ES-I3 (cell line): ENCODE data around the gene CTDSPL.

Experiments used
- H3K36me3 ChIP-seq: 2 replicates; pipeline ENCODE4 v1.6.1; 2013; ENCODE audit warnings: mild to moderate bottlenecking, low read length, control low read depth, moderate library complexity; ENCODE audit not compliant: insufficient read depth
- H3K4me1 ChIP-seq: 2 replicates; pipeline ENCODE4 v1.6.1; 2013; ENCODE audit warnings: mild to moderate bottlenecking, control low read depth, low read length; ENCODE audit not compliant: insufficient read depth
- H3K9ac ChIP-seq: 2 replicates; pipeline ENCODE4 v1.6.1; 2013; ENCODE audit warnings: low read depth, mild to moderate bottlenecking, low read length, moderate library complexity
- H3K9me3 ChIP-seq: 2 replicates; pipeline ENCODE4 v1.6.1; 2013; ENCODE audit warnings: mild to moderate bottlenecking, low read length, moderate library complexity; ENCODE audit not compliant: control insufficient read depth, insufficient read depth

CTDSPL gene

GRCh38 chr3:37906734-37907282 lies 45.1 kb downstream of the CTDSPL start:
- Histone ChIP-seq H3K9me3 (no peaks in the 10 kb centered on the region), H3K9ac (no peak overlapping the region), H3K4me1 (peaks cover 32% of the 10 kb centered on the region), H3K36me3 (no peaks in the 10 kb centered on the region)

- no peaks in the 10 kb centered on the region for H3K9me3 ChIP-seq
- H3K9ac ChIP-seq, result no peak overlapping the region
- peaks cover 32% of the 10 kb centered on the region for H3K4me1 ChIP-seq
- no peaks in the 10 kb centered on the region for H3K36me3 ChIP-seq
Observed at GRCh38 chr3:37907371-37907770, 45.7 kb downstream of the CTDSPL start.

GRCh38 chr3:37907906-37908305 lies 46.2 kb downstream of the CTDSPL start:
- no peak overlapping the region for H3K9ac ChIP-seq
- H3K36me3 ChIP-seq, result no peaks in the 10 kb centered on the region
- H3K9me3 ChIP-seq, result no peaks in the 10 kb centered on the region
- peaks cover 32% of the 10 kb centered on the region for H3K4me1 ChIP-seq

GRCh38 chr3:37909067-37909911 lies 47.6 kb downstream of the CTDSPL start:
- Histone ChIP-seq H3K9me3 (no peaks in the 10 kb centered on the region), H3K4me1 (peaks cover 26% of the 10 kb centered on the region), H3K9ac (no peak overlapping the region), H3K36me3 (no peaks in the 10 kb centered on the region)

GRCh38 chr3:37910671-37911400 lies 49.2 kb downstream of the CTDSPL start:
- Histone ChIP-seq H3K9me3 (no peaks in the 10 kb centered on the region), H3K9ac (no peak overlapping the region), H3K4me1 (peaks cover 11% of the 10 kb centered on the region; the same call in 1 of the 2 replicates)

GRCh38 chr3:37912052-37912733 lies 50.5 kb downstream of the CTDSPL start:
- Histone ChIP-seq H3K36me3 (no peaks in the 10 kb centered on the region), H3K4me1 (peaks cover 12% of the 10 kb centered on the region), H3K9me3 (no peaks in the 10 kb centered on the region), H3K9ac (no peak overlapping the region)

More at GRCh38 chr3:37910671-37911400, 49.2 kb downstream of the CTDSPL start:
- H3K36me3 ChIP-seq, result no peaks in the 10 kb centered on the region

- H3K9me3 ChIP-seq, result no peaks in the 10 kb centered on the region
- no peak overlapping the region for H3K9ac ChIP-seq
- H3K36me3 ChIP-seq, result no peaks in the 10 kb centered on the region
- peaks cover 18% of the 10 kb centered on the region for H3K4me1 ChIP-seq
Observed at GRCh38 chr3:37913522-37913921, 51.8 kb downstream of the CTDSPL start.

- no peak overlapping the region for H3K9ac ChIP-seq
- H3K9me3 ChIP-seq, result no peaks in the 10 kb centered on the region
- H3K4me1 ChIP-seq, result peaks cover 11% of the 10 kb centered on the region
- H3K36me3 ChIP-seq, result no peaks in the 10 kb centered on the region
Observed at GRCh38 chr3:37916685-37917084, 55.0 kb downstream of the CTDSPL start.

GRCh38 chr3:37918627-37919026 lies 56.9 kb downstream of the CTDSPL start:
- Histone ChIP-seq H3K4me1 (peaks cover 17% of the 10 kb centered on the region), H3K36me3 (no peaks in the 10 kb centered on the region), H3K9ac (no peak overlapping the region), H3K9me3 (no peaks in the 10 kb centered on the region)

- Histone ChIP-seq H3K9me3 (no peaks in the 10 kb centered on the region), H3K9ac (no peak overlapping the region), H3K4me1 (peaks cover 24% of the 10 kb centered on the region)
Observed at GRCh38 chr3:37920156-37920699, 58.5 kb downstream of the CTDSPL start.

GRCh38 chr3:37921025-37921424 lies 59.3 kb downstream of the CTDSPL start:
- H3K9me3 ChIP-seq, result no peaks in the 10 kb centered on the region
- no peaks in the 10 kb centered on the region for H3K36me3 ChIP-seq
- H3K9ac ChIP-seq, result no peak overlapping the region
- peaks cover 24% of the 10 kb centered on the region for H3K4me1 ChIP-seq

More at GRCh38 chr3:37920156-37920699, 58.5 kb downstream of the CTDSPL start:
- no peaks in the 10 kb centered on the region for H3K36me3 ChIP-seq

- Histone ChIP-seq H3K4me1 (peaks cover 13% of the 10 kb centered on the region), H3K9ac (no peak overlapping the region), H3K9me3 (no peaks in the 10 kb centered on the region), H3K36me3 (no peaks in the 10 kb centered on the region)
Observed at GRCh38 chr3:37922721-37923568, 61.3 kb downstream of the CTDSPL start.

GRCh38 chr3:37923569-37924040 lies 61.9 kb downstream of the CTDSPL start:
- no peaks in the 10 kb centered on the region for H3K36me3 ChIP-seq
- no peak overlapping the region for H3K9ac ChIP-seq
- peaks cover 13% of the 10 kb centered on the region for H3K4me1 ChIP-seq
- H3K9me3 ChIP-seq, result no peaks in the 10 kb centered on the region
